ENCODE measurements around the gene KCNT1.

- TF ChIP-seq CTCF (IDR thresholded peaks at IDR 0.05 in 2 of 3, conservative IDR thresholded peaks at IDR 0.05 in 1 of 3; ENCODE audit: borderline replicate concordance in 1 of 3, insufficient read depth in 1 of 3, low read depth in 2 of 3, low read length in 2 of 3): no peak
- no peak for TF ChIP-seq EGR1 (IDR thresholded peaks at IDR 0.05; ENCODE audit: low read depth)
- TF ChIP-seq EZH2 (IDR thresholded peaks at IDR 0.05): no peak
- TF ChIP-seq RAD21 (IDR thresholded peaks at IDR 0.05; ENCODE audit: low read depth): no peak
- no peak for TF ChIP-seq YY1 (IDR thresholded peaks at IDR 0.05; ENCODE audit: extremely low read depth, insufficient replicate concordance, low read depth, low read length)
- no peak for TF ChIP-seq ELF1 (IDR thresholded peaks at IDR 0.05; ENCODE audit: borderline replicate concordance, low read depth)
- no peak for TF ChIP-seq SP1 (IDR thresholded peaks at IDR 0.05; ENCODE audit: low read depth)
These were observed 111.8 kb downstream of the KCNT1 start for GRCh38 chr9:135813671-135814290.

Measured in HCT116 (cell line).